Body of pancreas (tissue), 4 donors: ENCODE results near the gene SPPL2C.

Experiments
- CTCF ChIP-seq, 7 experiments: fragments of 450-650 bp in 4 of 7; fragments of 200-600 bp in 3 of 7; sonication (generic) in 3 of 7; IDR thresholded peaks; one replicate each; pipeline ENCODE4 v1.5.1; 2016 to 2019; ENCODE audit warnings: antibody characterized with exemption in 7 of 7
- POLR2A ChIP-seq, 3 donors: fragments of 450-650 bp; IDR thresholded peaks; one replicate each; pipeline ENCODE4 v1.6.1; 2016; ENCODE audit warnings: antibody characterized with exemption in 3 of 3, mild to moderate bottlenecking in 2 of 3

DNA sequence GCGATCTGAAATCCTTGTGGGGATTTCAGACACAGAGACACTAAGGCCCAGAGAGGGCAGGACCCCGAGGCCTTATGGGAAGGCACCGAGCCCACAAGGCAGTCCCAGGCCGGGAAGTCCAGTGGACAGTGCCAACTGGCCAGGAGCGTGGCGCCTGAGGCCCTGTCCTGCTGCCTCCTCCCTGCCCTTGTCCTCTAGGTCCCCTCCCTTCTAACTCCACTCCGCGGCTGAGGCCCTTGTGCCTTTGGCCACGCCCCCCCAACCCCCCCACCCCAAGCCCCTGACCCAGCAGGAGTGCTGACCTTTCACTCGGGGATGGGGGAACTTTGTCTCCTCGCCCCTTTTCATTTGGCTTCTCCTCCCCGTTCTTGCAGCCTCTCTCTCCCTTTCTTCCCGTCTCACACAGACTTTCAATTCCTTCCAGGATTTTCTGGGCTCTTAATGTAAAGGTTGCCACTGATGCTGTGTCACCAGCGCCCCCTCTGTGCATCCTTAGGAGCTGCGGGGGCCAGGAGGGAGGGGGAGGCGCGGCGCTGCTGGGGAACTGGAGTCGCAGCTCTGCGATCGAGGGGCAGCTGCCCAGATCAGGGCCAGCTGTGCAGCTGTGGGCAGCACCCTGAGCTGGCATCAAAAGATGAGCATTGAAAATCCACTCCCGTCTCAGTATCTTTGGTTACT lies 31.5 kb upstream of the SPPL2C start:
- TF ChIP-seq POLR2A (IDR thresholded peaks at IDR 0.05) (no peak), CTCF (IDR thresholded peaks at IDR 0.05) (no peak)
